K562 (cell line): ENCODE data around the gene SLC52A1. TPM values are rescaled to one million over a fixed set of nuclear protein-coding genes. Genes with fewer than 3 reads are reported as not detected.
A peak's percentile ranks its signal among the peaks of the same experiment; 100 is the strongest.

Experiments
- GABPB1 ChIP-seq: sonication (generic); formaldehyde crosslinking; IDR thresholded peaks from 2 replicates; pipeline ENCODE4 v1.8.0; 2022; ENCODE audit warnings: mild to moderate bottlenecking, missing genetic modification reagents
- WHSC1 ChIP-seq: IDR thresholded peaks from one replicate; pipeline ENCODE4 v1.6.1; 2012; ENCODE audit warnings: low read length, control low read depth, inconsistent platforms
- ZNF253 ChIP-seq: fragments of 250-450 bp; sonication (Bioruptor Pico); conservative IDR thresholded peaks from 2 replicates; pipeline ENCODE4 v1.6.1; 2021; ENCODE audit warnings: mild to moderate bottlenecking
- polyA plus RNA-seq, 8 experiments: library from polyadenylated mRNA; depleted of rRNA in 4 of 8; stranded (reverse) in 5 of 8; unstranded in 3 of 8; fragments of >200 nt; fragmentation: Nextera tagmentation in 2 of 8; fragmentation: Illumina TruSeq in 1 of 8; extraction: Ambion mirVana in 2 of 8; extraction: Trizol in 1 of 8; gene quantifications; 2 replicates each; pipeline versions ENCODE4 v1.2.1 to v1.2.3, GENCODE V29; 2011 to 2014; ENCODE audit warnings: inconsistent platforms in 1 of 8, missing spikeins in 1 of 8
- total RNA-seq, 7 experiments: library from RNA; depleted of rRNA in 6 of 7; stranded (reverse); fragments of >200 nt in 6 of 7; fragmentation: Illumina TruSeq in 2 of 7; extraction: Trizol in 2 of 7; gene quantifications; 2 replicates each; pipeline versions ENCODE4 v1.2.1 to v1.2.3, GENCODE V29; 2011 to 2021; ENCODE audit warnings: low replicate concordance in 1 of 7
- TF ChIP-seq, protein P1 (sequence below), 2 experiments: fragments of 450-650 bp; formaldehyde crosslinking in 1 of 2; IDR thresholded peaks; 2 replicates each; pipeline versions ENCODE4 v1.4.0 to v1.6.1; 2014 to 2020; ENCODE audit warnings: mild to moderate bottlenecking in 2 of 2, borderline replicate concordance in 1 of 2, low read depth in 1 of 2
- TF ChIP-seq, protein P2 (sequence below): sonication (generic); formaldehyde crosslinking; IDR thresholded peaks from 2 replicates; pipeline ENCODE4 v1.9.0; 2022; ENCODE audit warnings: mild to moderate bottlenecking, missing genetic modification reagents
- TF ChIP-seq, protein P3 (sequence below): fragments of 450-650 bp; IDR thresholded peaks from 2 replicates; pipeline ENCODE4 v1.6.1; 2016; ENCODE audit warnings: mild to moderate bottlenecking, moderate library complexity

SLC52A1 gene
- total and polyA plus RNA-seq, 9 of the 15 experiments (the other 6 are each of a cell fraction or from before 2014, with no cell fraction given): 0.04 TPM; not detected in 8

DNA sequence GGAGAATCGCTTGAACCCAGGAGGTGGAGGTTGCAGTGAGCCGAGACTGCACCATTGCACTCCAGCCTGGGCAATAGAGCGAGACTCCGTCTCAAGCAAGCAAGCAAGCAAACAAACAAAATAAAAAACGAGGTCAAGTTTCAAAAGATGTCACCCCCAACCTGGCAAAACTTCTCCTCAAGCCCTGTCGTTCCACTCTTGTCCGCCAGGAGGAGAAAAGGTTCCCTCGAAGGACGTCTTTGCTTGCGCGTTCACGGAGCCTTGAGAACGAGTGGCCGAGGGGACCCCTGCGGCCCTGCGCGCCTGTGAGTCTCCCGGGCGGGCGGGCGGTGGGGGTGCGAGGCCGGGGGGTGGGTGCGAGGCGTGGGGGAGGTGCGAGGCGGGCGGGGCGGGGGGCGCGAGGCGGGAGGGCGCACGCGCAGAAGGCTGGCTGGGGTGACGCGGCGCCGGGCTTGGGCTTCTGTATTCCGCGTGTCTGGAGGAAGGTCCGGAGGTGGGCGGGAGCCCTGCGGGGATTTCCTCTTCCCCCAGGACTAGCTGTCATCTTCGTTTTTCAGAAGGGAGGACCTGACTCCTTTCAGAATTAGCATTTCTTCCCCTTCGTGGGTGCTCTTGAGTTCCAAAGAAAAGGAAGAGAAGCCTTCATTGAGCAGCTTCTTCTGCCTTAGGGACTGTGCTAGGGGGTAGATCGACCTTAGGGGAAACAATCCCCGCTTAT is 3.7 kb downstream of the SLC52A1 start (continued):
- TF ChIP-seq, protein P1, sequence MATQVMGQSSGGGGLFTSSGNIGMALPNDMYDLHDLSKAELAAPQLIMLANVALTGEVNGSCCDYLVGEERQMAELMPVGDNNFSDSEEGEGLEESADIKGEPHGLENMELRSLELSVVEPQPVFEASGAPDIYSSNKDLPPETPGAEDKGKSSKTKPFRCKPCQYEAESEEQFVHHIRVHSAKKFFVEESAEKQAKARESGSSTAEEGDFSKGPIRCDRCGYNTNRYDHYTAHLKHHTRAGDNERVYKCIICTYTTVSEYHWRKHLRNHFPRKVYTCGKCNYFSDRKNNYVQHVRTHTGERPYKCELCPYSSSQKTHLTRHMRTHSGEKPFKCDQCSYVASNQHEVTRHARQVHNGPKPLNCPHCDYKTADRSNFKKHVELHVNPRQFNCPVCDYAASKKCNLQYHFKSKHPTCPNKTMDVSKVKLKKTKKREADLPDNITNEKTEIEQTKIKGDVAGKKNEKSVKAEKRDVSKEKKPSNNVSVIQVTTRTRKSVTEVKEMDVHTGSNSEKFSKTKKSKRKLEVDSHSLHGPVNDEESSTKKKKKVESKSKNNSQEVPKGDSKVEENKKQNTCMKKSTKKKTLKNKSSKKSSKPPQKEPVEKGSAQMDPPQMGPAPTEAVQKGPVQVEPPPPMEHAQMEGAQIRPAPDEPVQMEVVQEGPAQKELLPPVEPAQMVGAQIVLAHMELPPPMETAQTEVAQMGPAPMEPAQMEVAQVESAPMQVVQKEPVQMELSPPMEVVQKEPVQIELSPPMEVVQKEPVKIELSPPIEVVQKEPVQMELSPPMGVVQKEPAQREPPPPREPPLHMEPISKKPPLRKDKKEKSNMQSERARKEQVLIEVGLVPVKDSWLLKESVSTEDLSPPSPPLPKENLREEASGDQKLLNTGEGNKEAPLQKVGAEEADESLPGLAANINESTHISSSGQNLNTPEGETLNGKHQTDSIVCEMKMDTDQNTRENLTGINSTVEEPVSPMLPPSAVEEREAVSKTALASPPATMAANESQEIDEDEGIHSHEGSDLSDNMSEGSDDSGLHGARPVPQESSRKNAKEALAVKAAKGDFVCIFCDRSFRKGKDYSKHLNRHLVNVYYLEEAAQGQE (IDR thresholded peaks at IDR 0.05; ENCODE audit: borderline replicate concordance): peak; percentile 39; the same call in 1 of the 2 replicates
- TF ChIP-seq, protein P1 (CRISPR knock-in tag; IDR thresholded peaks at IDR 0.05; ENCODE audit: low read depth): no peak
- TF ChIP-seq, protein P2, sequence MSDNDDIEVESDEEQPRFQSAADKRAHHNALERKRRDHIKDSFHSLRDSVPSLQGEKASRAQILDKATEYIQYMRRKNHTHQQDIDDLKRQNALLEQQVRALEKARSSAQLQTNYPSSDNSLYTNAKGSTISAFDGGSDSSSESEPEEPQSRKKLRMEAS (CRISPR knock-in tag): peak; percentile 47; the same call in 1 of the 2 replicates
- TF ChIP-seq, protein P3, sequence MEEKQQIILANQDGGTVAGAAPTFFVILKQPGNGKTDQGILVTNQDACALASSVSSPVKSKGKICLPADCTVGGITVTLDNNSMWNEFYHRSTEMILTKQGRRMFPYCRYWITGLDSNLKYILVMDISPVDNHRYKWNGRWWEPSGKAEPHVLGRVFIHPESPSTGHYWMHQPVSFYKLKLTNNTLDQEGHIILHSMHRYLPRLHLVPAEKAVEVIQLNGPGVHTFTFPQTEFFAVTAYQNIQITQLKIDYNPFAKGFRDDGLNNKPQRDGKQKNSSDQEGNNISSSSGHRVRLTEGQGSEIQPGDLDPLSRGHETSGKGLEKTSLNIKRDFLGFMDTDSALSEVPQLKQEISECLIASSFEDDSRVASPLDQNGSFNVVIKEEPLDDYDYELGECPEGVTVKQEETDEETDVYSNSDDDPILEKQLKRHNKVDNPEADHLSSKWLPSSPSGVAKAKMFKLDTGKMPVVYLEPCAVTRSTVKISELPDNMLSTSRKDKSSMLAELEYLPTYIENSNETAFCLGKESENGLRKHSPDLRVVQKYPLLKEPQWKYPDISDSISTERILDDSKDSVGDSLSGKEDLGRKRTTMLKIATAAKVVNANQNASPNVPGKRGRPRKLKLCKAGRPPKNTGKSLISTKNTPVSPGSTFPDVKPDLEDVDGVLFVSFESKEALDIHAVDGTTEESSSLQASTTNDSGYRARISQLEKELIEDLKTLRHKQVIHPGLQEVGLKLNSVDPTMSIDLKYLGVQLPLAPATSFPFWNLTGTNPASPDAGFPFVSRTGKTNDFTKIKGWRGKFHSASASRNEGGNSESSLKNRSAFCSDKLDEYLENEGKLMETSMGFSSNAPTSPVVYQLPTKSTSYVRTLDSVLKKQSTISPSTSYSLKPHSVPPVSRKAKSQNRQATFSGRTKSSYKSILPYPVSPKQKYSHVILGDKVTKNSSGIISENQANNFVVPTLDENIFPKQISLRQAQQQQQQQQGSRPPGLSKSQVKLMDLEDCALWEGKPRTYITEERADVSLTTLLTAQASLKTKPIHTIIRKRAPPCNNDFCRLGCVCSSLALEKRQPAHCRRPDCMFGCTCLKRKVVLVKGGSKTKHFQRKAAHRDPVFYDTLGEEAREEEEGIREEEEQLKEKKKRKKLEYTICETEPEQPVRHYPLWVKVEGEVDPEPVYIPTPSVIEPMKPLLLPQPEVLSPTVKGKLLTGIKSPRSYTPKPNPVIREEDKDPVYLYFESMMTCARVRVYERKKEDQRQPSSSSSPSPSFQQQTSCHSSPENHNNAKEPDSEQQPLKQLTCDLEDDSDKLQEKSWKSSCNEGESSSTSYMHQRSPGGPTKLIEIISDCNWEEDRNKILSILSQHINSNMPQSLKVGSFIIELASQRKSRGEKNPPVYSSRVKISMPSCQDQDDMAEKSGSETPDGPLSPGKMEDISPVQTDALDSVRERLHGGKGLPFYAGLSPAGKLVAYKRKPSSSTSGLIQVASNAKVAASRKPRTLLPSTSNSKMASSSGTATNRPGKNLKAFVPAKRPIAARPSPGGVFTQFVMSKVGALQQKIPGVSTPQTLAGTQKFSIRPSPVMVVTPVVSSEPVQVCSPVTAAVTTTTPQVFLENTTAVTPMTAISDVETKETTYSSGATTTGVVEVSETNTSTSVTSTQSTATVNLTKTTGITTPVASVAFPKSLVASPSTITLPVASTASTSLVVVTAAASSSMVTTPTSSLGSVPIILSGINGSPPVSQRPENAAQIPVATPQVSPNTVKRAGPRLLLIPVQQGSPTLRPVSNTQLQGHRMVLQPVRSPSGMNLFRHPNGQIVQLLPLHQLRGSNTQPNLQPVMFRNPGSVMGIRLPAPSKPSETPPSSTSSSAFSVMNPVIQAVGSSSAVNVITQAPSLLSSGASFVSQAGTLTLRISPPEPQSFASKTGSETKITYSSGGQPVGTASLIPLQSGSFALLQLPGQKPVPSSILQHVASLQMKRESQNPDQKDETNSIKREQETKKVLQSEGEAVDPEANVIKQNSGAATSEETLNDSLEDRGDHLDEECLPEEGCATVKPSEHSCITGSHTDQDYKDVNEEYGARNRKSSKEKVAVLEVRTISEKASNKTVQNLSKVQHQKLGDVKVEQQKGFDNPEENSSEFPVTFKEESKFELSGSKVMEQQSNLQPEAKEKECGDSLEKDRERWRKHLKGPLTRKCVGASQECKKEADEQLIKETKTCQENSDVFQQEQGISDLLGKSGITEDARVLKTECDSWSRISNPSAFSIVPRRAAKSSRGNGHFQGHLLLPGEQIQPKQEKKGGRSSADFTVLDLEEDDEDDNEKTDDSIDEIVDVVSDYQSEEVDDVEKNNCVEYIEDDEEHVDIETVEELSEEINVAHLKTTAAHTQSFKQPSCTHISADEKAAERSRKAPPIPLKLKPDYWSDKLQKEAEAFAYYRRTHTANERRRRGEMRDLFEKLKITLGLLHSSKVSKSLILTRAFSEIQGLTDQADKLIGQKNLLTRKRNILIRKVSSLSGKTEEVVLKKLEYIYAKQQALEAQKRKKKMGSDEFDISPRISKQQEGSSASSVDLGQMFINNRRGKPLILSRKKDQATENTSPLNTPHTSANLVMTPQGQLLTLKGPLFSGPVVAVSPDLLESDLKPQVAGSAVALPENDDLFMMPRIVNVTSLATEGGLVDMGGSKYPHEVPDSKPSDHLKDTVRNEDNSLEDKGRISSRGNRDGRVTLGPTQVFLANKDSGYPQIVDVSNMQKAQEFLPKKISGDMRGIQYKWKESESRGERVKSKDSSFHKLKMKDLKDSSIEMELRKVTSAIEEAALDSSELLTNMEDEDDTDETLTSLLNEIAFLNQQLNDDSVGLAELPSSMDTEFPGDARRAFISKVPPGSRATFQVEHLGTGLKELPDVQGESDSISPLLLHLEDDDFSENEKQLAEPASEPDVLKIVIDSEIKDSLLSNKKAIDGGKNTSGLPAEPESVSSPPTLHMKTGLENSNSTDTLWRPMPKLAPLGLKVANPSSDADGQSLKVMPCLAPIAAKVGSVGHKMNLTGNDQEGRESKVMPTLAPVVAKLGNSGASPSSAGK: peak; percentile 81
- TF ChIP-seq ZNF253 (no peak), WHSC1 (no peak), GABPB1 (CRISPR knock-in tag) (0 out of 2 replicates have a peak, but pooled peaks have one; percentile 30)
